Uterus (tissue), 4 donors: ENCODE results near the gene RAB7A. TPM values are rescaled to one million over a fixed set of nuclear protein-coding genes. Genes with fewer than 3 reads are reported as not detected.

Experiments
- DNase-seq, 2 donors: peaks; one replicate each; pipeline ENCODE4 v3.0.0-alpha.2; 2019 to 2020
- H3K27ac ChIP-seq, 2 donors: fragments of 200-600 bp; sonication (generic); 1 replicate in 1 of 2; 2 replicates in 1 of 2; pipeline ENCODE4 v1.5.1; 2016 to 2018
- H3K27me3 ChIP-seq, 2 donors: fragments of 200-600 bp; sonication (generic); one replicate each; pipeline ENCODE4 v1.5.1; 2018 to 2019; ENCODE audit warnings: control low read depth in 1 of 2
- H3K36me3 ChIP-seq, 2 donors: fragments of 200-600 bp; sonication (generic); one replicate each; pipeline ENCODE4 v1.5.1; 2019; ENCODE audit warnings: control low read depth in 1 of 2
- H3K4me1 ChIP-seq, 2 donors: fragments of 200-600 bp; sonication (generic); one replicate each; pipeline ENCODE4 v1.5.1; 2018 to 2019; ENCODE audit warnings: control low read depth in 1 of 2
- H3K4me3 ChIP-seq, 2 donors: fragments of 200-600 bp; sonication (generic); 1 replicate in 1 of 2; 2 replicates in 1 of 2; pipeline ENCODE4 v1.5.1; 2018 to 2019; ENCODE audit warnings: mild to moderate bottlenecking in 1 of 2
- H3K9me3 ChIP-seq, 2 donors: fragments of 200-600 bp; sonication (generic); one replicate each; pipeline ENCODE4 v1.5.1; 2019; ENCODE audit warnings: control low read depth in 1 of 2
- CTCF ChIP-seq, 4 experiments: fragments of 200-600 bp in 2 of 4; fragments of 450-650 bp in 2 of 4; sonication (generic) in 2 of 4; IDR thresholded peaks; one replicate each; pipeline ENCODE4 v1.5.1; 2016 to 2019; ENCODE audit warnings: antibody characterized with exemption in 4 of 4, mild to moderate bottlenecking in 2 of 4, moderate library complexity in 1 of 4
- POLR2A ChIP-seq, 2 donors: fragments of 450-650 bp; IDR thresholded peaks; one replicate each; pipeline ENCODE4 v1.6.1; 2016; ENCODE audit warnings: antibody characterized with exemption in 2 of 2, mild to moderate bottlenecking in 1 of 2, moderate library complexity in 1 of 2
- intact Hi-C: fragments of 100-400 bp; cut with DNase I; formaldehyde crosslinking; loops from one replicate; pipeline ENCODE4 v1.15.1; 2023; ENCODE audit warnings: low total_unique reads
- total RNA-seq, 4 donors: library from RNA; depleted of rRNA in 3 of 4; stranded (reverse); fragments of >200 nt in 3 of 4; gene quantifications; one replicate each; pipeline versions ENCODE4 v1.1.0 to v1.2.4, GENCODE V29; 2014 to 2023
- donor health status: DM: yes; HTN: yes; CAD: no.

RAB7A gene
- total RNA-seq, 4 donors from 2014 or later: 32.8 to 224 (median 70.6) TPM

- H3K9me3 ChIP-seq: no peaks in the 10 kb centered on the region
- no peaks in the 10 kb centered on the region for H3K36me3 ChIP-seq
- TF ChIP-seq CTCF (IDR thresholded peaks at IDR 0.05) (no peak), POLR2A (IDR thresholded peaks at IDR 0.05) (no peak)
- no peak overlapping the region for H3K4me3 ChIP-seq
- no peaks in the 10 kb centered on the region for H3K4me1 ChIP-seq
- no peak overlapping the region for H3K27ac ChIP-seq
- no peaks in the 10 kb centered on the region for H3K27me3 ChIP-seq
- DNase-seq: no peak
- intact Hi-C loops: no loop called here
Observed at GRCh38 chr3:128850544-128850943, 124.6 kb downstream of the RAB7A start.

DNA sequence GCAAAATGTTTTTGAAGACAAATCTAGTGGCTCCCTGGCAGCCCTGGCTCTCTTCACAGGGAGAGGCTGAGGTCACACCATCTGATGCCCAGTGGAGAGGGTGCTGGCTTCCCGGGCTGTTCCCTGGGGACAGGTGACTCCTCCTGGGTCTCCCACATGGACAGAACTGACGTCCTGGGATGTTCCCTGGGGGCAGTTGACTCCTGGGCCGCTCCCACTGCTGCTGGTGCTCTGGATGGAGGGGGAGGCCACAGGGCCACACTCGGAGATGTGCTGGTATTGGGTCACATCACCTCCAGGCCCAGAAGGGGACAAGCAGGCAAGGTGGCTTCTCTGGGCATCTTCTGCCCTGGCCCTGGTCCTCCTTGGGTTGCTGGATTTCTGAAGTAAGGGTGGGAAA, 125.6 kb downstream of the RAB7A start:
- H3K4me1 ChIP-seq: no peaks in the 10 kb centered on the region
- H3K9me3 ChIP-seq: no peaks in the 10 kb centered on the region
- H3K36me3 ChIP-seq: no peaks in the 10 kb centered on the region
- TF ChIP-seq POLR2A (IDR thresholded peaks at IDR 0.05) (no peak), CTCF (IDR thresholded peaks at IDR 0.05) (no peak)
- H3K27ac ChIP-seq: no peak overlapping the region
- no peaks in the 10 kb centered on the region for H3K27me3 ChIP-seq
- DNase-seq: no peak
- intact Hi-C loops: no loop called here
- H3K4me3 ChIP-seq: no peak overlapping the region

GRCh38 chr3:128853826-128854225, 127.8 kb downstream of the RAB7A start:
- H3K9me3 ChIP-seq: peaks cover 0 to 5% of the 10 kb centered on the region in 2 donors
- intact Hi-C loops: no loop called here
- H3K27me3 ChIP-seq: no peaks in the 10 kb centered on the region
- no peaks in the 10 kb centered on the region for H3K4me1 ChIP-seq
- no peak overlapping the region for H3K27ac ChIP-seq
- no peaks in the 10 kb centered on the region for H3K36me3 ChIP-seq
- no peak overlapping the region for H3K4me3 ChIP-seq
- DNase-seq: no peak
- TF ChIP-seq POLR2A (IDR thresholded peaks at IDR 0.05) (no peak), CTCF (IDR thresholded peaks at IDR 0.05) (no peak)

GRCh38 chr3:128854475-128854874, 128.5 kb downstream of the RAB7A start:
- intact Hi-C loops: no loop called here
- no peak overlapping the region for H3K27ac ChIP-seq
- no peaks in the 10 kb centered on the region for H3K27me3 ChIP-seq
- DNase-seq: no peak
- H3K4me3 ChIP-seq: no peak overlapping the region
- no peaks in the 10 kb centered on the region for H3K4me1 ChIP-seq
- no peak for TF ChIP-seq POLR2A (IDR thresholded peaks at IDR 0.05)
- no peak for TF ChIP-seq CTCF (IDR thresholded peaks at IDR 0.05)
- no peaks in the 10 kb centered on the region for H3K36me3 ChIP-seq
- H3K9me3 ChIP-seq: peaks cover 0 to 10% of the 10 kb centered on the region in 2 donors

GRCh38 chr3:128855569-128855968, 129.6 kb downstream of the RAB7A start:
- H3K9me3 ChIP-seq: peaks cover 0 to 14% of the 10 kb centered on the region in 2 donors
- no peaks in the 10 kb centered on the region for H3K4me1 ChIP-seq
- H3K36me3 ChIP-seq: no peaks in the 10 kb centered on the region
- no peak for DNase-seq
- H3K4me3 ChIP-seq: no peak overlapping the region
- intact Hi-C loops: no loop called here
- no peaks in the 10 kb centered on the region for H3K27me3 ChIP-seq
- no peak overlapping the region for H3K27ac ChIP-seq
- no peak for TF ChIP-seq POLR2A (IDR thresholded peaks at IDR 0.05)
- no peak for TF ChIP-seq CTCF (IDR thresholded peaks at IDR 0.05)
